Fibroblast of skin of abdomen (primary cell): ENCODE results near the gene LIPA.
A peak's percentile ranks its signal among the peaks of the same experiment; 100 is the strongest.
"Not testable (repeated sequence)": the region's sequence is repeated elsewhere in the genome, so short reads cannot be mapped to it uniquely, and the experiment has no call there.

Experiments
- DNase-seq: peaks from one replicate; pipeline ENCODE4 v3.0.0-alpha.2; 2013

The LIPA gene

DNA sequence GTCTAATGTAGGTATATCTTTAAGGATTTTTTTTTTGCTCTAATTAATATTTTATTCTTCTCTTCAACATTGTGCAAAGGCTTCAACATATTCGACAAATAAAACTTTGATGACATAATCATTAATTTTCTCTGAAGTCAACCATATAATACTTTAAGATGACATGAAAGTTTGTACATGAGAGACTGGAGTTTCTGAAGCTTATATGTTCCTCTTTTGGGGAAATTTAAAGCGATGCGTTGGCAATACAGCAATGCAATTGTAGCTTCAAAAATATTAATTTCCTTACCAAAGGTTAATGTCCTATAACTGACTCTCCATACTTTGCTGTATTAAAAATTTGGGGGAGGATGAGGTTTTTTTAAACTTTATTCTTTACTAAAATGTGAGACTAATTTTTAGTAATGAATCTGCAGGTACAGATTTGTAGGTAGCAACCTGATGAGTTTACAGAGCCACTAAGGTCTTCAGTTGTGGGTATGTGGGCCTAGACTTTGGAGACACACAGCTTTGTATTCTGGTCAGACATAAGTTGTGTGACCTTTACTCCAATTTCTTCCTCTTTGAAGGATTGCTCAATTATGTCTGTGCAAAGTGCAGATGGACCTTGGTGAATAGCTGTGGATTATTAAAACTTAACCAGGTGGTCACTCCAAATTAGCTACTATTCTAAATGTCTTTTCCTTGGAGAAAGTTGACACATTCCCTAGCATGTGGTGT, 18.0 kb upstream of the LIPA start:
- no peak for DNase-seq

DNA sequence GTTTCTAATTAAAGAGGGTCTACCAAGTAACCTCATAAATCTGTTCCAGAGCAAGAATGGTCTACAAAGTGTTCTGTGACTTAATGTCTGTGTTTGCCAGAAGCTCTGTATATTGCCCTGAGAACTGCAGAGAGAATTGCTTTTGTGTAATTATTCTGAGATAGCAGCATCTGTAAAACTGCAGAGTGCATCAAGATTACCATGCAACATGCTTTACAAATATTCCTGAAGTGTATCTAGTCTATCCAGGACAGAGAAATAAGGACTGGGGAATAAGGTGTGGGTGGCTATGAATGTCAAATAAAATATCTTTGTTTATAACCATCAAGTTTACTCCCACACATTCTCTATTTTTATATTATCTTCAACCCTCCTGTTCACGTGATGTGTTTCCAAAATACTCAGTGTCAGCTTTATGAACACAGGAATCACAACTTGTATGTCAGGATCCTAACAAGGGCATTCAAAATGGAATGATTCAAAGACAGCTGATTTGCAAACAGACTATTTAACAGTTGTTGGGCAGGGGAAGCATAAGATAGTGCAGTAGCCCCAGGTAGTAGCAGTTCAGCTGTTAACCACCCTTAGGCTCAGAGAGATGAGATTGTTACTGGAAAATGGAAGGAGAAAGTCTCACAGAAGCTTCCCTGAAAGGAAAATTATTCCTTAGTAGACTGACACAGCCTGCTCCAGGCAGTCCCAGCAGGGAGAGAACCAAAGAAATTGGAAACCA, 15.3 kb upstream of the LIPA start:
- no peak for DNase-seq

DNA sequence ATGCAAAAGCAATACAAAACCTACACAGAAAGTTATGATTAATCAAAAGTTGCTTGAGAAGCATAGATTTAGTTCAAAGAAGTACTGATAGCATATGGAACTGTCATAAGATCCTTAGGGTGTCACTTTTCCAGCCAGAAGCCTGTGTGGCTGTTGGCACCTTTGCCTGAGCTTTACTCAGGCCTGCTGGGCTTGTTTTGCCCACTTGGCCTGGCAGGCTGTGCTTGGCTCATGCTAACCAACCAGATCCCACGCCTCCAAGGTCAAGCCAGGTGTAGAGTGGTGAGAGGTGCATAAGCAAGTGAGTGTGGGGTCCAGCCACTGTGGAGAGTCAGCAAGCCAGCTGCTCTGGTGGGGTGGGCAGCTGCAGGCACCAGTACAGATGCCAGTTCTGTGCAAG, 12.0 kb upstream of the LIPA start:
- no peak for DNase-seq

DNA sequence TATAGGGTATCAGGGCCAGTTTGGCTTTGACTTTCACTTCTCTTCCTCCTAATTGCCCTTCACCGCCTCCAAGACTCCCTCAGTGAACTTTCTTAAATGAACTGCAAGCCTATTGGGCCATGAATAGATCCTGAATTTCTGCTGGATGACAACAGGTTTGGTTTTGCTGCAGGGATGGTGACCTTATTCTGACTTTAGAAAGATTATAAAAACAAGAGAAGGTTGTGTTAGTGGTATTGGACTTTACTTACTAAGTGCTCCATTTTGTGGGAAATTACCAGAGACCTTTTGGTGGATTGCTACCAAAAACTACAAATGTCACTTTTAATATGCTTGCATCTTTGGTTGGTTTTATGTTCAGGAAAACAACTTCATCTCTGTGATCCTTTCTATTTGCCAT, 11.5 kb upstream of the LIPA start:
- no peak for DNase-seq

DNA sequence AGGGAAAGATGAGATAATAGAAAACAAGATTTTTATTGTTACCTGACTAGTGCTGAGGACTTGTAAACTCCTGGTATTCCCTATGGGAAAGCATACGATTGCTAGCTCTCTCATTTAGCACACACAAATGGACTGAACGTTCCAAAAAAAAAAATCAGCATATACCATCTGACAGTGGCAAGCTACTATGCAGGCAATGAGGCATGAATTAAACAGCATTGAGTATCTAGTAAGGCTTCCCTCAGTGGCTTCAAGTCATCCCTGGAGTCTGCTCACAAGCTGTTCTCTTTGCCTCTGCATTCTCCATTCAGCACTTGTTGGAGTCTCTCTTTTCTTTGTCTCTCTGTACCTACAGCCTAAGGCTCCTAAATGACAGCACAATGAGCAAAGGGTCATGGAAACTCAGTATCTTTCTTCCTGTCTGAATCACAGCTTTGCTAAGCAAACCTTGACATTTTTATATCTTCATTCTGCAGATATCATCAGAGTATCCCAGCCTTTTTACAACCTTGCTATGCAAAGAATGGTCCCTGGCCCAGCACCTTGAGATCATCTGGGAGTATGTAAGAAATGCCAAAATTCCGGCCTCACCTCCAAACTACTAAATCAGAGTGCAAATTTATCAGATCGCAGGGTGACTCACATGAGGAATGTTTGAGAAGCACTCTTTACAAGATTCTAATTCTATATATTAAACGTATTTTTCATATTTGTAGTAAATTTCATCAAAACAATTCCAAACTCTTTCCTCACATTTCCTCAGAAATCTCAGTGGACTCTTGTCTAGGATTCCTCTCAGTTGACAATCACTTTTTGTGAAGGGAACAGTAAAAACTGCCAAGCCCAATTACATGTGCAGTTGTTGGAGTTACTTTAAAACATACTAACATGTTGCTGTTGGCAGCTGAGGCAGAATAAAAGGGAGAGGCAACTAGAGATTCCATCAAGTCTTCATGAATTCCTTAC, 10.8 kb upstream of the LIPA start:
- DNase-seq, result peak; percentile 91

DNA sequence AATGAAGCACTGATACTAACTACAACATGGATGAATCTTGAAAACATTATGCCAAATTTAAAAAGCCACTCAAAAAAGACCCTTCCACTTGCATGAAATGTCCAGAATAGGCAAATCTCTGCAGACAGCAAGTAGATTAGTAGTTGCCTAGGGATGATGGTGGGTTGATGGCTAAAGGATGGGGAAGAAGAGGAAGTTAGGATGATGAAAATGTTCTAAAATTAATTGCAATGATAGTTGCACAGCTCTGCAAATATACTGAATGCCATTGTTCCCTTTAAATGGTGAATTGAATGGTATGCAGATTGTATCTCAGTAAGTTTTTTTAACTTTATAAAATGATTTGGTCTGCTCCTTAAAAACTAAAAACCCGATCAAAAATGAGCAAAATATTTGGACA, 7.3 kb upstream of the LIPA start:
- DNase-seq, result no peak

DNA sequence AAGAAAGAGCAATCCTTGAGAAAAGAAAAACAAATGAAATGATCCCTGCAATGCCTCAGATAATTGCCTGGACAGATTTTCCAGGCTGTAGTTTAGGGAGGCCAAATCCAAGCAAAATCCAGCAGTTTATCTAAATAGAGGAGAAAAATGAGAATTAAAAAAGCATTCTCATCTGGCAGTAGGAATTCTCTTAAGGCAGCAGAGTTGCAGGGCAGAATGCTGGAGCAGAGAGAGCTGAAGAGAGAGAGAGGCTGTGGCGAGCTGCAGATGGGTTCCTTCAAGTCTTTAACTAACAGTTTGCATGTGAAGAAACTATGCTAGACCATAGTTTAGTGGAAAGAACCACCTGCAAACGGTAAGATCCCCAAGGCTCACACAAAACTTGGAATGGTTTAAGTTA, 6.0 kb upstream of the LIPA start:
- no peak for DNase-seq

DNA sequence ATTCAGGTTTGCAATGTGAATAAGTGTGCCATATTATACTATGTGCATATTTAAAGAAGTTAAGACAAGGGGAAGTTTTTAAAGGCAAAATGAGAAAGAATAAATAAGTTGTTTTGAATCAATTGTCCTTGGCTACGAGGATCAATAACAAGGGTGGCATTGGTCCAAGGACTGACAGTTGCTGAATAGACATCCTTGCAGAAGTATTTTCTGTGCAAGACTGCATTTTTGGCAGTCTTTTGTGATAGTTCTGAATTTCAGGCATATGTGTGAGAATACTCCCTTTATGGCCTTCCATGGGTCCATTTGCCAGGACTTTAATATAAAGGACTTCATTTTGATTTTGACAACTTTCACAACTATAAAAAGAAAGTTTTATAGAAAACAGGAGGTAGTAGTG, 5.4 kb upstream of the LIPA start:
- no peak for DNase-seq

DNA sequence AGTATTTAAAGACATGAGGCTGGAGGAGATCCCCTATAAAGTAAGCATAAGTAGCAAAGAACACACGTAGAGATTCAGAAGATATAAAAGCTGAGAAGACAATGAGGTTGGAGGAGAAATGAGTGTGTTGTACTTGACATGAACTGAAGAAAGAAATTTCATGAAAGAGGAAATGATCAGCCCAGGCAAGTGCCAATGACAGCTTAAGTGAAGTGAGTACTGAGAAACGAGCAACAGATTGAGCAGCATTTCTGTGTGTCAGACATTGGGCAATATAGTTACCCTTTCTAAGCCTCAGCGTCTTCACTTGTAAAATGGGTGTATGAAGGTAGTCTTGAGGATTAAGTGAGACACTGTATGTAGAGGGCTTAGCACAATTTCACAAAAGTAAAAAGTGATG, 4.8 kb upstream of the LIPA start:
- DNase-seq, result no peak

DNA sequence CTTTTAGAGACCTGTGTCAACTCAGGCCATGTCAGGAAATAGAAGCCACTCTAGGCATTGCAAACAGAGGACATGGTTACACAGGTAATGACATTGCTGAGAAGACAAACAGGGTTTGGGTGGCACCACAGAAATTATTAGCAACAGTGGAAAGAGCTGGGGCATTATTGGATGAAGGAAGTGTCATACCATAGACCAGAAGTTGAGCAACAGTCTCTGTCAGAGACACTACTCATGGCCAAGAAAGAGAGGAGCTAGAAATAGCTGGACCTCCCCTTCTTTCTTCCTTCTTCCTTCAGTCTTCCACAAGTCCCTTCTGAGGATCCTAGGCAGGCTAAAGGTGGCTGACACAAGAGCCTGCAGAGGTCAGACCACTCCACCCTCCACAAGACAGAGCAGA, 4.2 kb upstream of the LIPA start:
- DNase-seq, result no peak

DNA sequence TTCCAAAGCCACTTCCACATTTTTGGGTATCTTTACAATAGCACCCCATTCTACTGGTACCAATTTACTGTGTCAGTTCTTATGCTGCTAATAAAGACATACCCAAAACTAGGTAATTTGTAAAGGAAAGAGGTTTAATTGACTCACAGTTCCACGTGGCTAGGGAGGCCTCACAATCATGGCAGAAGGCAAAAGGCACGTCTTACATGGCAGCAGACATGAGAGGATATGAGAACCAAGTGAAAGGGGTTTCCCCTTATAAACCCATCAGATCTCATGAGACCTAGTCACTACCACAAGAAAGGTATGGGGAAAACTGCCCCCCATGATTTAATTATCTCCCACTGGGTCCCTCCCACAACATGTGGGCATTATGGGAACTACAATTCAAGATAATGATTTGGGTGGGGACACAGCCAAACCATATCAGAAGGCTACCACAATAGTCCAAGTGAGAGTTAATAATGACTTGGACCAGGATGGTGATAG, 3.6 kb upstream of the LIPA start:
- not testable (repeated sequence) for DNase-seq

DNA sequence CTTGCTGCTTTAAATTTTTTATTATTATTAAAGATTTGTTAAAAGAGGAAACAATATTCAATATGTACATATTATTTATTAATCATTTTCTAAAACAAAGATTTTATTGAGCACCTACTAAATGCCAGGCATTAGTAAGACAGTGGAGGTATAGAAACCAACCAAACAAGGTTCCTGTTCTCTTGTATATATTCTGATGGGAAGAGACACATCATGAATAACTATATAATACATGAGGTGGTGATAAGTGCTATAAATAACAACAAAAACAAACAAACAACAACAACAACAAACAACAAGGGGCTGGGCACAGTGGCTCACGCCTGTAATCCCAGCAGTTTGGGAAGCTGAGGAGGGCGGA, 630 bp upstream of the LIPA start:
- no peak for DNase-seq

DNA sequence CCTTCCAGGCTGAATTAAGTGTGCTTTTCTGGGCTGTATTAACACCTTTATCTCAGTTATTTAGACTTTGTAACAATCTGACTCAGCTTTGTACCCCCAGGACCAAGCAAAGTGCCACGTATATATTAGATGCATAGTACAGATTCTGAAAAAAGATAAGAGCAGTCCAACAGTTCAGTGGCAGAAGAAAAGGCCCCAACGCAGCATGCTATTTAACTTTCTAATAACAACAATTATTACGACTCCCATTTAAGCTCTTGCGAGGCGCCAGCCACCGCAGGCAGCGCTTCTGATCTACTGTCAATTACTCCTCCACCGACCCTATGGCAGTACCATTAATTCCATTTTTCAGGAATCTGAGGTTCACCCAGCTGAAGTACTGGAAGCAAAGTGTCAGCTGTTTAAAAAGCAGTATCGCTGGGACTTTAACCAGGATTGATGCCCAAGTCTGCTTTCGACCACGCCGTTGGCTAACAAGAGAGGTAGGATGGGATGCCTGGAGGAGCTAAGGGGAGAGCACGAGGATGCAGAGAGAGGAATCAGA, 638 bp downstream of the LIPA start:
- no peak for DNase-seq

DNA sequence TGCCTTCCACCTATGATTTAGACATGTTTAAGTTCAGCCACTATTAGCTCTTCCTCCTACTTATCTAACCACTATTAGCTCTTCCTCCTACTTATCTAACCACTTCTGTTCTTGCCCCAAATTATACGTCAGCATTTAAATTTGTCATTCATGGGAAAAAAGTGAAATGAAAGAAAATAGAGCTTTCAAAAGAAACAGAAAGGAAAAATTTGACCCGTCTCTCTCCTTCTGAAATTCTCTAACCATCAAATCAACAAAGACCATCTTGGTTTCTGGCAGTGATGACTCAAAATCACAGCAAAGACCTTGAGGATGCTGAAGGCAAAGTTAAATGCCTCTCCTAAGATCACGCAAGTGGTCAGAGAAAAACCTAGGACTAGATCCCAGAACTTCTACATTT, 2.6 kb downstream of the LIPA start:
- DNase-seq, result no peak

DNA sequence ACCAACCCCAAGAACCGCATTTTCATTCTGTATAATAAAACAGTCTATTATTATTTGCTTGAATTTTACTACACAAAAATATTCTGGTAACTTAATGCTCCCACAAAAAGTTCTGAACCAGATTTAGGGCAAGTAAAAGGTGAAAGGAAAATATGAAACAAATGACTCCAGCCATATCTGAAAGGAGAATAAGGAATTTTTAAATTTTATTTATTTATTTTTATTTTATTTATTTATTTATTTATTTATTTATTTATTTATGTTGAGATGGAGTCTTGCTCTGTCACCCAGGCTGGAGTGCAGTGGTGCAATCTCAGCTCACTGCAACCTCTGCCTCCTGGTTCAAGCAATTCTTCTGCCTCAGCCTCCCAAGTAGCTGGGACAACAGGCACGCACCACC, 4.0 kb downstream of the LIPA start:
- not testable (repeated sequence) for DNase-seq

DNA sequence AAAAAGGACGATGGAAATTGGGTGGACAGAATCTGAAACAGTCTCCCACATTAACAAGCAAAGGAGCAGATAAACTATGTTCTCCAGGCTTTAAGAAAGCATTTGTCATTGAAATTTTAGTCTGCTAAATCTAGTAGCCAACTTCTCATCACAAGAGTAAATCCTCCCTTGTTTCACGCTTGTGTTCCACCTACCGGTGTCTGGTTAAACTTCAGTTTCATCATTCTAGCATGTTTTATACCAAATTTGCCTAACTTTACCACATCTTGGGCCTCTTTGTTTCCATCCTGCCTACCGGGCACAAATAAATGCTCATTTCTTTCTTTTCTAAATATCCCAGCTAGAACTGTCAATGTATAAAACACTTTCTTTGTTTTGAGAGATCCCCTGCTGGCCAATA, 5.8 kb downstream of the LIPA start:
- no peak for DNase-seq

DNA sequence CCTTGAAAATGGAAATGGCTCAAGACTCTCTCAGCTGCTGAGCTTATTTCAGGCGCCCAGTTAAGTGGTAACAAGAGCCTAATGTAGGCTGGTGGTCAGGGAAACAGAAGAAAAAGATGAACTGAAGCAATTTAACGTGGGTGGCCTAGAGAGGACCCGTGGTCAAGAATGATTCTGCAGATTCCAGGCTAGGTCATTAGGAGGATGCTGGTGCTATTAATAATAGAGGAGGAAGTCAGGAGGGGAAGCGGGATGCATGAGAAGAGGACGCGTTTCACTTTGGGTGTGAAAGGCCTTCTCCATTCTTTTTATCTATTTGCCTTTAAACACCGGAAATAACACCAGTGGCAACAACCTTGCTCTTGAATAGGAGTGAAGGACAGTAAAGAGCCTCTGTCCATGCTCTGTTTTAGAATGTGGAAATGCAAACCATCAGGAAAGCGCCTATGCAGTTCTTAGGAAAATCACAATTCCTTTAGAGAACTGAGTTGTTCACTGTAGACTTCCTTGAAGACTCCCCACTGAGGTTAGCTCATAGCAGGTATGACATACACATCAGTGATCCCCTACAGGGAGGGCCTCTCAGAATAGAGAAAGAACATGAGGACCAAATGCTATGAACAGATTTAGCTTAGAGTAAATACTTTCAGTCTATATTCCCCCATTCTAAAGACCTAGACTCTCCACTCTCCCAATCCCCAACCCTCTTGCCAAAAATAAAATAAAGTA, 8.6 kb downstream of the LIPA start:
- DNase-seq, result no peak

DNA sequence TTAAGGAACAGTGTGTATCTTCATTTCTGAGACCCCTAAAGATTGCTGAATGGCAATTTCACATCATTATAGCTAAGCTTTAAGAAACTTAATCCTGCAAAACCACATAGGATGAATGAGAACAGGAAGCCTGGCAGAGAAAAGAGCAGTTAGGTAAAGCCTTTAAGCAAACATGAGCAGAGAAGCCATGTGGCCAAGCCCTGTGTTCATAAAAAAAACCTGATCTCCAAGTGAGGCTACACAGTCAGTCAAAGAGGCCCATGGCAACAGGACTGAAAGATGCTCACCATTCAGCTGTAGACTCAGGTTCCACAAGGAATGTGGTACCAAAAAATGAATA, 9.3 kb downstream of the LIPA start:
- DNase-seq, result no peak

DNA sequence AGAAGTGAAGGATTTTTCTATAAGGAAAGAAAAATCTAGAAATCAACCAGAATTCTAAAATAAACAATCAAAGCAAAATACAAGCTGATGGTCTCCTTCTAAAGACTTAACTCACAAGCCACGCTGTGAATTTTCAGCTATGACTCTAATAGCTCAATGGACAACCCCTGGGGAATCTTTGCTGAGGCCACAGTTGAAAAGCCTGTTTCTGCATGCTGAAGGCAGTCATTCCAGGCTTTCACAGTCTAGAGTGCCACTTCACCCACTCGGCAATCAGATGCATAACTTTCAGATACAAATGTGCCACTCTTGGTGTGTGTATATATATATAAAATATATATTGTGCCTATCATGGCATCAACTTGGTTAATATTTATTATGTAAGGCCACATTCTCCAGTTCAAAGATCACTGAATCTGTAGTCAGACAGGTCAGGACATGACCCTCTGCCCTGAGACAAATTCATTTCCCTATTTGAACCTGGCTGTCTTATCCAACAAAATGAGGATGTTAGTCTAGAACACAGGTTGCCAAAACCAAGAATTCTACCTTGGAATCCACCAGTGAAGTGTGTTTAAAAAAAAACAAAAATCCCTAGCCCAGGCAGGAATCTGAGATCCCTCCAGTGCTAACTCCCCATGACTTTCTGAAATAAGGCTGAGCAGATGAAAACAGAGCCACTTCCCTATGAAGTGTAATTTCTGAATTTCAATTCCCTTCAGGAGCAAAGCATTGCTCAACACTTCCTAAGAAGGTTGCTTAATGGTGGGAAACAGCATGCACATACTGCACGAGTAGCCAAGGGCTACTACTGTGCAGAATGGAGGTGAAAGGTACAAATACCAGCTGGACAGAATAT, 9.9 kb downstream of the LIPA start:
- DNase-seq, result no peak

DNA sequence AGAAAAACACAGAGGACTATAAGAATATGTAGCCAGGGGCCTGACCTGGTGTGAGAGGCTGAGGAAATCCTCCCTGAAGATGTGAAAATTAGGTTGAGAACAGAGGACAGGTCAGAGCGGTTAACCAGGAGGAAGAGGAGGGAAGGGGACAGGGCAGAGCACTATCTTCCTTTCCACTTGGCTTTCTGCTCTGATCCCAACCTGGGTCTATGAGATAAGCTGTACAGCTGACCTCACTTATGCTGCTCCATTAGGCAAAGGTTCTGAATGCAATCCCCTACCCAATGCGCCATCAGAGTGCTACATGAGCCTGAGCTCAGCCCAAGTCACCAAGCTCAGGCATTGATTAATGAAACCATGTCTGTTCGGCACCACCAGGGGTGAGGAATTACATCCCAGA, 10.5 kb downstream of the LIPA start:
- no peak for DNase-seq

DNA sequence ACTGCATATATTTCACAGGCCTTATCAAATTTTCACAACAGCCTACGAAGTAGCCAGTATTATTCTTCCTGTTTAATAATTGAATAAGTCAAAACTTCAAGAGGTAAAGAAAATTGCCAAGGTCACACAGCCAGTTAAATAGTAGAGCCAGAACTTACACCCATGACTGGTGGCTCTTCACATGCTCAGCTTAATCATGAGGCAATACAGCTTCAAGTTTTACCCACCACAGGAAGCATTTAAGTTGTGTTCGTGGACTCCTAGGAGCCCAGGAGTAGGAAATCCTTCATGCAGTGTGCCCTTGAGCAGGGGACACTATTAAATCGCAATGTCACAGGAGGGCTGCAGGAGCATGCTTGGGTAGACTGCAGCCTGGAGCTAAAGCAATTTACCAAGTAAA, 11.1 kb downstream of the LIPA start:
- no peak for DNase-seq
